KOPT-K1 (cell line): ENCODE results near the gene LAMA3.
"Not testable (repeated sequence)": the region's sequence is repeated elsewhere in the genome, so short reads cannot be mapped to it uniquely, and the experiment has no call there.

ENCODE experiments used
- H3K27ac ChIP-seq: fragments of 200-600 bp; sonication (generic); 2 replicates; pipeline ENCODE4 v1.5.1; 2016; ENCODE audit warnings: antibody characterized with exemption, mild to moderate bottlenecking, low read depth, low read length; ENCODE audit not compliant: poor library complexity, severe bottlenecking
- H3K36me3 ChIP-seq: fragments of 200-600 bp; sonication (generic); 2 replicates; pipeline ENCODE4 v1.5.1; 2017; ENCODE audit warnings: antibody characterized with exemption, mild to moderate bottlenecking, low read length, moderate library complexity; ENCODE audit not compliant: insufficient read depth
- H3K9me3 ChIP-seq: fragments of 200-600 bp; sonication (generic); 2 replicates; pipeline ENCODE4 v1.5.1; 2017; ENCODE audit warnings: antibody characterized with exemption, low read length, mild to moderate bottlenecking; ENCODE audit not compliant: insufficient read depth, poor library complexity, severe bottlenecking

Gene LAMA3

GRCh38 chr18:23725827-23726661 lies 36.8 kb downstream of the LAMA3 start:
- no peaks in the 10 kb centered on the region for H3K9me3 ChIP-seq
- H3K36me3 ChIP-seq, result no peaks in the 10 kb centered on the region
- H3K27ac ChIP-seq, result no peak overlapping the region

- Histone ChIP-seq H3K9me3 (no peaks in the 10 kb centered on the region), H3K36me3 (no peaks in the 10 kb centered on the region), H3K27ac (no peak overlapping the region)
Measured at GRCh38 chr18:23727707-23728493, 38.6 kb downstream of the LAMA3 start.

GRCh38 chr18:23730857-23731256 lies 41.6 kb downstream of the LAMA3 start:
- Histone ChIP-seq H3K27ac (no peak overlapping the region), H3K9me3 (no peaks in the 10 kb centered on the region), H3K36me3 (no peaks in the 10 kb centered on the region)

GRCh38 chr18:23731861-23732260 lies 42.6 kb downstream of the LAMA3 start:
- no peak overlapping the region for H3K27ac ChIP-seq
- no peaks in the 10 kb centered on the region for H3K36me3 ChIP-seq
- H3K9me3 ChIP-seq, result no peaks in the 10 kb centered on the region

- Histone ChIP-seq H3K27ac (no peak overlapping the region), H3K9me3 (no peaks in the 10 kb centered on the region), H3K36me3 (no peaks in the 10 kb centered on the region)
Measured at GRCh38 chr18:23732439-23732838, 43.2 kb downstream of the LAMA3 start.

GRCh38 chr18:23733265-23733664 lies 44.0 kb downstream of the LAMA3 start:
- H3K27ac ChIP-seq, H3K9me3 ChIP-seq, H3K36me3 ChIP-seq: not testable (repeated sequence)

GRCh38 chr18:23733895-23734294 lies 44.6 kb downstream of the LAMA3 start:
- H3K27ac ChIP-seq, result no peak overlapping the region
- no peaks in the 10 kb centered on the region for H3K36me3 ChIP-seq
- no peaks in the 10 kb centered on the region for H3K9me3 ChIP-seq

GRCh38 chr18:23735021-23735464 lies 45.8 kb downstream of the LAMA3 start:
- no peak overlapping the region for H3K27ac ChIP-seq
- no peaks in the 10 kb centered on the region for H3K36me3 ChIP-seq
- H3K9me3 ChIP-seq, result no peaks in the 10 kb centered on the region

- Histone ChIP-seq H3K36me3 (no peaks in the 10 kb centered on the region), H3K27ac (no peak overlapping the region), H3K9me3 (no peaks in the 10 kb centered on the region)
Measured at GRCh38 chr18:23737578-23737977, 48.3 kb downstream of the LAMA3 start.

GRCh38 chr18:23738151-23738550 lies 48.9 kb downstream of the LAMA3 start:
- Histone ChIP-seq H3K36me3 (no peaks in the 10 kb centered on the region), H3K9me3 (no peaks in the 10 kb centered on the region), H3K27ac (no peak overlapping the region)

GRCh38 chr18:23738575-23738974 lies 49.3 kb downstream of the LAMA3 start:
- H3K27ac ChIP-seq, result no peak overlapping the region
- no peaks in the 10 kb centered on the region for H3K36me3 ChIP-seq
- no peaks in the 10 kb centered on the region for H3K9me3 ChIP-seq

- Histone ChIP-seq H3K36me3 (no peaks in the 10 kb centered on the region), H3K9me3 (no peaks in the 10 kb centered on the region), H3K27ac (no peak overlapping the region)
Measured at GRCh38 chr18:23740105-23740830, 51.0 kb downstream of the LAMA3 start.

- not testable (repeated sequence) for H3K36me3 ChIP-seq, H3K9me3 ChIP-seq, H3K27ac ChIP-seq
Measured at GRCh38 chr18:23741967-23742366, 52.7 kb downstream of the LAMA3 start.

GRCh38 chr18:23743733-23744333 lies 54.6 kb downstream of the LAMA3 start:
- no peaks in the 10 kb centered on the region for H3K36me3 ChIP-seq
- H3K9me3 ChIP-seq, result no peaks in the 10 kb centered on the region
- H3K27ac ChIP-seq, result no peak overlapping the region

GRCh38 chr18:23745366-23745765 lies 56.1 kb downstream of the LAMA3 start:
- no peaks in the 10 kb centered on the region for H3K36me3 ChIP-seq
- no peak overlapping the region for H3K27ac ChIP-seq
- no peaks in the 10 kb centered on the region for H3K9me3 ChIP-seq
